GM19324 (cell line): ENCODE measurements around the gene CLTB.

ENCODE experiments used
- ATAC-seq: cut with Tn5 transposase; IDR thresholded peaks from one replicate; pipeline ENCODE4 v1.9.1; 2021; ENCODE audit warnings: mild to moderate bottlenecking, moderate library complexity; ENCODE audit not compliant: unreplicated experiment, low FRiP score

The CLTB gene

GRCh38 chr5:176355400-176356178 is 60.8 kb downstream of the CLTB start:
- ATAC-seq = no peak

- ATAC-seq = no peak
These were observed 62.8 kb downstream of the CLTB start for GRCh38 chr5:176353533-176353932.

GRCh38 chr5:176352116-176352878 is 64.0 kb downstream of the CLTB start:
- ATAC-seq = no peak

GRCh38 chr5:176350416-176350815 is 65.9 kb downstream of the CLTB start:
- no peak for ATAC-seq

- ATAC-seq = no peak
These were observed 73.4 kb downstream of the CLTB start for GRCh38 chr5:176342766-176343458.
